HepG2 (cell line): Measurements from ENCODE around the gene ZNF341. TPM values are rescaled to one million over a fixed set of nuclear protein-coding genes. Genes with fewer than 3 reads are reported as not detected.

ENCODE experiments used
- ATAC-seq: fragments of 200-7000 bp; cut with Tn5 transposase; 3 replicates; pipeline ENCODE4 v1.9.1; 2020; ENCODE audit warnings: mild to moderate bottlenecking, moderate library complexity
- BruUV-seq: library from RNA; stranded (reverse); fragments of 400-500 nt; replicated peaks from 2 replicates; lab custom pipeline; 2021; lab: Mats Ljungman, UMichigan
- CTCF ChIA-PET: fragments of 300-600 bp; formaldehyde crosslinking; extraction: SDS; loops from one replicate; lab custom pipeline; 2021; ENCODE audit warnings: low total read pairs, inconsistent platforms, low intra/inter-chr PET ratio; lab: Yijun Ruan, JAX
- POLR2A ChIA-PET: fragments of 350-600 bp; sonication (Branson Sonifier 250); formaldehyde crosslinking; loops from one replicate; lab custom pipeline; 2020; ENCODE audit warnings: antibody characterized with exemption, inconsistent platforms; lab: Yijun Ruan, JAX
- DNase-seq: peaks from one replicate; pipeline ENCODE4 v3.0.0-alpha.2; 2015; ENCODE audit warnings: low spot score
- FAIRE-seq: peaks from 3 replicates; lab custom pipeline; 2011; peaks lifted over from hg19 to GRCh38; lab: Jason Lieb, UNC
- H2AFZ ChIP-seq: one replicate; pipeline ENCODE4 v1.6.1; 2011; ENCODE audit warnings: low read length, inconsistent platforms
- H3K27ac ChIP-seq: fragments of 300-600 bp; 3 replicates; pipeline ENCODE4 v1.8.0; 2011; ENCODE audit warnings: mixed run types, mild to moderate bottlenecking, mixed read lengths, low read length, inconsistent platforms; ENCODE audit not compliant: insufficient read depth; ENCODE audit errors: extremely low read length
- H3K27me3 ChIP-seq, 2 experiments: fragments of 200-600 bp in 1 of 2; 2 replicates in 1 of 2; 3 replicates in 1 of 2; pipeline versions ENCODE4 v1.6.0 to v1.8.0; 2011; ENCODE audit warnings: low read length in 2 of 2, mild to moderate bottlenecking in 2 of 2, moderate library complexity in 2 of 2, inconsistent platforms in 1 of 2; ENCODE audit not compliant: insufficient read depth in 2 of 2, control insufficient read depth in 1 of 2
- H3K36me3 ChIP-seq, 2 experiments: fragments of 200-600 bp in 1 of 2; replicated peaks in 1 of 2; 2 replicates in 1 of 2; 3 replicates in 1 of 2; pipeline versions ENCODE4 v1.5.1 to v1.8.0; 2011; ENCODE audit warnings: low read length in 2 of 2, inconsistent platforms in 1 of 2; ENCODE audit not compliant: insufficient read depth in 2 of 2, control insufficient read depth in 1 of 2
- H3K4me1 ChIP-seq: 2 replicates; pipeline ENCODE4 v1.5.1; 2012; ENCODE audit warnings: low read length, inconsistent platforms; ENCODE audit not compliant: insufficient read depth
- H3K4me2 ChIP-seq: 2 replicates; pipeline ENCODE4 v1.6.0; 2011; ENCODE audit warnings: low read depth, low read length, inconsistent platforms
- H3K4me3 ChIP-seq, 3 experiments: fragments of 200-600 bp in 1 of 3; sonication (generic), shearing (Covaris generic) in 1 of 3; replicated peaks in 1 of 3; 2 replicates each; pipeline ENCODE4 v1.5.1; 2011 to 2016; ENCODE audit warnings: low read length in 3 of 3, inconsistent platforms in 2 of 3, low read depth in 2 of 3, mild to moderate bottlenecking in 2 of 3, control low read depth in 1 of 3, mixed read lengths in 1 of 3; ENCODE audit not compliant: insufficient read depth in 1 of 3
- H3K79me2 ChIP-seq: one replicate; pipeline ENCODE4 v1.6.1; 2011; ENCODE audit warnings: low read length, inconsistent platforms; ENCODE audit not compliant: insufficient read depth
- H3K9ac ChIP-seq: 2 replicates; pipeline ENCODE4 v1.6.0; 2011; ENCODE audit warnings: mild to moderate bottlenecking, low read depth, low read length, inconsistent platforms; ENCODE audit not compliant: insufficient read depth
- H3K9me3 ChIP-seq: 2 replicates; pipeline ENCODE4 v1.5.1; 2012; ENCODE audit warnings: mild to moderate bottlenecking, low read length
- H4K20me1 ChIP-seq: 2 replicates; pipeline ENCODE4 v1.6.0; 2011; ENCODE audit warnings: inconsistent platforms, mild to moderate bottlenecking, low read length, moderate library complexity; ENCODE audit not compliant: insufficient read depth
- ELF4 ChIP-seq: sonication (generic); formaldehyde crosslinking; IDR thresholded peaks from 2 replicates; pipeline ENCODE4 v1.5.0; 2020; ENCODE audit warnings: missing genetic modification reagents, mild to moderate bottlenecking, moderate library complexity, borderline replicate concordance
- FOXK1 ChIP-seq: sonication (generic); formaldehyde crosslinking; IDR thresholded peaks from 2 replicates; pipeline ENCODE4 v1.4.0; 2020; ENCODE audit warnings: low read depth, missing genetic modification reagents, borderline replicate concordance
- HNF4G ChIP-seq, 2 experiments: sonication (generic) in 1 of 2; formaldehyde crosslinking in 1 of 2; IDR thresholded peaks; 2 replicates each; pipeline versions ENCODE4 v1.4.0 to v1.6.1; 2011 to 2020; ENCODE audit warnings: borderline replicate concordance in 2 of 2, low read depth in 2 of 2, mild to moderate bottlenecking in 2 of 2, low read length in 1 of 2, missing genetic modification reagents in 1 of 2, moderate library complexity in 1 of 2
- HNRNPUL1 ChIP-seq: fragments of 200-400 bp; formaldehyde crosslinking; IDR thresholded peaks from 2 replicates; pipeline ENCODE4 v1.6.1; 2017; ENCODE audit warnings: low read depth, mild to moderate bottlenecking, low read length, moderate library complexity
- KLF11 ChIP-seq: IDR thresholded peaks from 2 replicates; pipeline ENCODE4 v1.6.1; 2016; ENCODE audit warnings: missing compliant biosample characterization
- MAF1 ChIP-seq: sonication (generic); formaldehyde crosslinking; IDR thresholded peaks from 2 replicates; pipeline ENCODE4 v1.5.0; 2020; ENCODE audit warnings: missing genetic modification reagents, borderline replicate concordance
- MAFG ChIP-seq: sonication (generic); formaldehyde crosslinking; IDR thresholded peaks from 2 replicates; pipeline ENCODE4 v1.5.1; 2020; ENCODE audit warnings: mild to moderate bottlenecking, missing genetic modification reagents
- MATR3 ChIP-seq: sonication (generic); formaldehyde crosslinking; IDR thresholded peaks from 2 replicates; pipeline ENCODE4 v1.4.0; 2020; ENCODE audit warnings: missing genetic modification reagents
- NPAS2 ChIP-seq: sonication (generic); formaldehyde crosslinking; IDR thresholded peaks from 2 replicates; pipeline ENCODE4 v1.8.0; 2022; ENCODE audit warnings: mild to moderate bottlenecking, missing genetic modification reagents, borderline replicate concordance
- RARA ChIP-seq: IDR thresholded peaks from 2 replicates; pipeline ENCODE4 v1.6.1; 2016; ENCODE audit warnings: missing genetic modification reagents, missing compliant biosample characterization
- SIX1 ChIP-seq: sonication (generic); formaldehyde crosslinking; IDR thresholded peaks from 2 replicates; pipeline ENCODE4 v1.4.0; 2020; ENCODE audit warnings: missing genetic modification reagents, borderline replicate concordance
- SMAD1 ChIP-seq: sonication (generic); formaldehyde crosslinking; IDR thresholded peaks from 2 replicates; pipeline ENCODE4 v1.4.0; 2020; ENCODE audit warnings: missing genetic modification reagents, low read depth, mild to moderate bottlenecking, borderline replicate concordance
- SRSF4 ChIP-seq: fragments of 200-400 bp; formaldehyde crosslinking; IDR thresholded peaks from one replicate; pipeline ENCODE4 v1.6.1; 2018; ENCODE audit warnings: mild to moderate bottlenecking, low read depth, low read length, moderate library complexity; ENCODE audit not compliant: poor library complexity, severe bottlenecking
- ZFP36L1 ChIP-seq: sonication (generic); formaldehyde crosslinking; IDR thresholded peaks from 2 replicates; pipeline ENCODE4 v1.8.0; 2022; ENCODE audit warnings: mild to moderate bottlenecking, missing genetic modification reagents, moderate library complexity
- ZNF136 ChIP-seq: sonication (generic); formaldehyde crosslinking; IDR thresholded peaks from 2 replicates; pipeline ENCODE4 v1.8.1; 2022; ENCODE audit warnings: low read depth, mild to moderate bottlenecking, moderate library complexity, missing genetic modification reagents
- ZNF333 ChIP-seq: sonication (generic); formaldehyde crosslinking; IDR thresholded peaks from 2 replicates; pipeline ENCODE4 v1.4.0; 2020; ENCODE audit warnings: mild to moderate bottlenecking, missing genetic modification reagents, borderline replicate concordance
- ZNF614 ChIP-seq: IDR thresholded peaks from 2 replicates; pipeline ENCODE4 v1.6.1; 2018; ENCODE audit warnings: missing biosample characterization, missing genetic modification reagents, inconsistent platforms, borderline replicate concordance
- ZNF773 ChIP-seq: sonication (generic); formaldehyde crosslinking; IDR thresholded peaks from 2 replicates; pipeline ENCODE4 v1.4.0; 2020; ENCODE audit warnings: missing genetic modification reagents, borderline replicate concordance
- WGBS: methylation state at CpG from one replicate; pipeline ENCODE4 v1.1.6; 2017; ENCODE audit warnings: low lambda C conversion rate; 5-methylcytosine and 5-hydroxymethylcytosine counted together
- in situ Hi-C: cut with HindIII; loops from 2 replicates; pipeline ENCODE4 v1.10.0; 2017; ENCODE audit warnings: low pct_unique_long_range_greater_than_20kb; ENCODE audit not compliant: extremely low pct_ligation_motif_present
- intact Hi-C: fragments of 100-400 bp; cut with micrococcal nuclease; formaldehyde crosslinking; loops from one replicate; pipeline ENCODE4 v1.10.0; 2022; ENCODE audit not compliant: unreplicated experiment
- polyA plus RNA-seq, 8 experiments: library from polyadenylated mRNA; depleted of rRNA in 3 of 8; stranded (reverse) in 7 of 8; unstranded in 1 of 8; fragments of >200 nt; fragmentation: Illumina TruSeq in 4 of 8; extraction: Trizol in 4 of 8; gene quantifications; 2 replicates each; pipeline versions ENCODE4 v1.2.1 to v1.2.3, GENCODE V29; 2011 to 2016; ENCODE audit warnings: low read depth in 4 of 8, missing spikeins in 1 of 8, mixed read lengths in 1 of 8; ENCODE audit not compliant: insufficient read depth in 1 of 8
- total RNA-seq, 5 experiments: library from RNA; depleted of rRNA; stranded (reverse); fragments of >200 nt; fragmentation: Illumina TruSeq; extraction: Trizol; gene quantifications; 2 replicates each; pipeline ENCODE4 v1.2.3, GENCODE V29; 2016; ENCODE audit warnings: low read depth in 1 of 5
- TF ChIP-seq, protein P1 (sequence below): sonication (generic); formaldehyde crosslinking; IDR thresholded peaks from 2 replicates; pipeline ENCODE4 v1.5.0; 2020; ENCODE audit warnings: mild to moderate bottlenecking, missing genetic modification reagents
- TF ChIP-seq, protein P2 (sequence below): IDR thresholded peaks from 2 replicates; pipeline ENCODE4 v1.6.1; 2016; ENCODE audit warnings: mild to moderate bottlenecking, missing biosample characterization, missing genetic modification reagents

Gene ZNF341
- total and polyA plus RNA-seq, 2 of the 13 experiments (the other 11 are each of a cell fraction or from before 2014, with no cell fraction given) = 1.1 to 2.2 TPM

DNA sequence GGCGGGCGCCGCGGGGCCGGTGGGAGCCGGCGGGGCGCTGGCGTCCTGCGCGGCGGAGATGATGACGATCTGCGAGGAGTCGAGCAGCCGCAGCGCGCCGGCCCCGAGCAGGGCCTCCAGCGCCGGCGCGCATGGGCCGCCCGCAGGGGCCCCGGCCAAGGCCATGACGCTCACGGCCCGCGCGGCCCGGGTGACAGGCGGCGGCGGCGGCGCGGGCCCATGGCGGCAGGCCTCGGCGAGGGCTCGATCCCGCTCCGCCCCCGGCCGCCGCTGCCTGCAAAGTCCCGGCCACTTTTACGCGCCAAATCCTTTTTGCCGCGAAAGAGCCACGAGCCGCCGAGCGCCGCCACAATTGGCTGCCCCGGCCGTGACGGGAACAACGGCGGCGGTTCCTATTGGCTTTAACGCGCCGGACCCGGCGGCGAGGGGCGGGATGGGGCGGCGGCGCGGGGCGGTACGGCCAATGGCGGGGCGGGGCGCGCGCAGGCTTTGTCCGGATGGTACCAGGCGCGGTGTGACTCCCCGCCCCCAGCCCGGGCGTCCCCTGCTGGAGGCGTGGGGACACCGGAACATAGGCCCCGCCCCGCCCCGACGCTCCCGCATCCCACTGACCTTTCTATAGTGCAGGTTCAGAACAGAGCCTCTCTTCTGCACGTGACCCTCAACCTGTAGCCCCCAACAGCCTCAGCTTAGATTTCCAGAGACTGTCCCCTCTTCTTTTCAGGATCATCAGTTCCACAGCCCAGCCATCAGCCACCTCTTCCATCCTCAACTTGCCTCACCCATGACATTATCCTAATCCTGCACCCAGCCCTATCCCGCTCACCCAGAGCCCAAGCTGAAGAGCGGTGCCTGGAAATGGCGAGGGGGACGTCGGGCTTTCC lies 45.5 kb upstream of the ZNF341 start, which contains the start of gene E2F1:
TSS of gene E2F1 (minus strand) at position 286 of the 884 bp plus-strand sequence. CDS start at position 165, 121 bp downstream.
- ATAC-seq (peak; percentile 91), FAIRE-seq (no peak), DNase-seq (peak; percentile 94)
- intact Hi-C loops (loop anchor here (2.0 to 5.0 kb wide), 3 partner anchors 16 to 126 kb away; partner anchors contain the start of gene CHMP4B), in situ Hi-C loops (no loop called here)
- Histone ChIP-seq H3K4me3 (peak within 1 kb of the TSS; percentile 58 to 82 (median 65)), H3K9ac (peak within 1 kb of the TSS; percentile 69), H3K4me1 (peaks cover 63% of the 10 kb centered on the region), H3K36me3 (no peaks in the 10 kb centered on the region), H3K27ac (peak within 1 kb of the TSS; percentile 56), H3K79me2 (peaks cover 21% of the 10 kb centered on the region), H4K20me1 (no peaks in the 10 kb centered on the region), H3K27me3 (no peaks in the 10 kb centered on the region), H2AFZ (peak within 1 kb of the TSS; percentile 87), H3K4me2 (peak within 1 kb of the TSS; percentile 99), H3K9me3 (no peaks in the 10 kb centered on the region)
- CTCF ChIA-PET = interaction anchor here (0.6 kb wide), 1 partner anchor 33 kb away, joined by 3 read pairs; no protein-coding TSS in a partner anchor
- POLR2A ChIA-PET = interaction anchor here (1.4 to 2.5 kb wide), 3 partner anchors 11 to 46 kb away, joined by 5 to 17 read pairs (median 14); partner anchors contain the start of genes NECAB3 and ZNF341
- BruUV-seq = no TSS peak
- WGBS = 6% methylated on average over 30 of the region's 101 CpGs
- TF ChIP-seq MAFG (no peak), ELF4 (CRISPR knock-in tag) (no peak), ZNF333 (CRISPR knock-in tag) (peak; percentile 55; the same call in 1 of the 2 replicates), ZFP36L1 (peak; percentile 99), MATR3 (CRISPR knock-in tag) (no peak), ZNF773 (CRISPR knock-in tag) (peak; percentile 86; the same call in 1 of the 2 replicates), SIX1 (CRISPR knock-in tag) (no peak), SMAD1 (CRISPR knock-in tag) (0 out of 2 replicates have a peak, but pooled peaks have one; percentile 36), ZNF614 (peak; percentile 44; the same call in 1 of the 2 replicates), SRSF4 (no peak), NPAS2 (CRISPR knock-in tag) (no peak), MAF1 (CRISPR knock-in tag) (0 out of 2 replicates have a peak, but pooled peaks have one; percentile 48), RARA (CRISPR knock-in tag) (peak; percentile 48; the same call in 1 of the 2 replicates), KLF11 (peak; percentile 90), FOXK1 (peak; percentile 77; the same call in 1 of the 2 replicates), ZNF136 (CRISPR knock-in tag) (no peak), HNF4G (IDR thresholded peaks at IDR 0.05; ENCODE audit: borderline replicate concordance, low read depth, low read length) (no peak), HNF4G (CRISPR knock-in tag; IDR thresholded peaks at IDR 0.05; ENCODE audit: borderline replicate concordance, low read depth) (peak; percentile 59), HNRNPUL1 (no peak)
- TF ChIP-seq, protein P1, sequence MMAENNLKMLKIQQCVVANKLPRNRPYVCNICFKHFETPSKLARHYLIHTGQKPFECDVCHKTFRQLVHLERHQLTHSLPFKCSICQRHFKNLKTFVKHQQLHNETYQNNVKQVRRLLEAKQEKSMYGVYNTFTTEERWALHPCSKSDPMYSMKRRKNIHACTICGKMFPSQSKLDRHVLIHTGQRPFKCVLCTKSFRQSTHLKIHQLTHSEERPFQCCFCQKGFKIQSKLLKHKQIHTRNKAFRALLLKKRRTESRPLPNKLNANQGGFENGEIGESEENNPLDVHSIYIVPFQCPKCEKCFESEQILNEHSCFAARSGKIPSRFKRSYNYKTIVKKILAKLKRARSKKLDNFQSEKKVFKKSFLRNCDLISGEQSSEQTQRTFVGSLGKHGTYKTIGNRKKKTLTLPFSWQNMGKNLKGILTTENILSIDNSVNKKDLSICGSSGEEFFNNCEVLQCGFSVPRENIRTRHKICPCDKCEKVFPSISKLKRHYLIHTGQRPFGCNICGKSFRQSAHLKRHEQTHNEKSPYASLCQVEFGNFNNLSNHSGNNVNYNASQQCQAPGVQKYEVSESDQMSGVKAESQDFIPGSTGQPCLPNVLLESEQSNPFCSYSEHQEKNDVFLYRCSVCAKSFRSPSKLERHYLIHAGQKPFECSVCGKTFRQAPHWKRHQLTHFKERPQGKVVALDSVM (CRISPR knock-in tag) = 0 out of 2 replicates have a peak, but pooled peaks have one; percentile 7
- TF ChIP-seq, protein P2, sequence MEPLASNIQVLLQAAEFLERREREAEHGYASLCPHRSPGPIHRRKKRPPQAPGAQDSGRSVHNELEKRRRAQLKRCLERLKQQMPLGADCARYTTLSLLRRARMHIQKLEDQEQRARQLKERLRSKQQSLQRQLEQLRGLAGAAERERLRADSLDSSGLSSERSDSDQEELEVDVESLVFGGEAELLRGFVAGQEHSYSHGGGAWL (CRISPR knock-in tag) = peak; percentile 91
